ENCODE results near the gene SIRPB1. TPM values are rescaled to one million over a fixed set of nuclear protein-coding genes. Genes with fewer than 3 reads are reported as not detected.
"Not testable (repeated sequence)": the region's sequence is repeated elsewhere in the genome, so short reads cannot be mapped to it uniquely, and the experiment has no call there.

SIRPB1 gene
- total RNA-seq, 1 experiment from 2014 or later = 11.6 TPM

GRCh38 chr20:1587781-1588532 is 31.9 kb downstream of the SIRPB1 start:
- BruUV-seq (replicated peaks) = no TSS peak
- H2AFZ ChIP-seq (ENCODE audit: low read length) = no peak overlapping the region
- no peaks in the 10 kb centered on the region for H3K27me3 ChIP-seq (ENCODE audit: low read length)
- H3K4me1 ChIP-seq (ENCODE audit: insufficient read depth, low read length) = no peaks in the 10 kb centered on the region
- H3K79me2 ChIP-seq (ENCODE audit: low read length) = no peaks in the 10 kb centered on the region
- DNase-seq = no peak
- no peak overlapping the region for H3K27ac ChIP-seq (ENCODE audit: low read length)
- no peaks in the 10 kb centered on the region for H3K36me3 ChIP-seq (ENCODE audit: low read depth, low read length)
- H3K9me2 ChIP-seq (replicated peaks; ENCODE audit: low read length) = no peaks in the 10 kb centered on the region
- no peak for ATAC-seq
- H3K9ac ChIP-seq (ENCODE audit: low read length) = no peak overlapping the region
- H3F3A ChIP-seq (ENCODE audit: low read length, unreplicated experiment) = no peaks in the 10 kb centered on the region
- H3K4me3 ChIP-seq (ENCODE audit: low read length) = no peak overlapping the region
- TF ChIP-seq EZH2phosphoT487 (IDR thresholded peaks at IDR 0.05; ENCODE audit: borderline replicate concordance, low read length) (no peak), EZH2 (IDR thresholded peaks at IDR 0.05; ENCODE audit: low read length, unreplicated experiment) (no peak)
- ChIA-PET POLR2A (ENCODE audit: unreplicated experiment) (no interaction called here), CTCF (no interaction called here)
- H3K9me3 ChIP-seq (ENCODE audit: low read length) = no peaks in the 10 kb centered on the region
- no peak overlapping the region for H3K4me2 ChIP-seq (ENCODE audit: low read length)
- intact Hi-C loops (cut with micrococcal nuclease) = no loop called here
- no peaks in the 10 kb centered on the region for H4K20me1 ChIP-seq (ENCODE audit: low read length)

- Histone ChIP-seq H3K4me1 (ENCODE audit: insufficient read depth, low read length) (peaks cover 9% of the 10 kb centered on the region; the same call in 1 of the 2 replicates), H3F3A (ENCODE audit: low read length, unreplicated experiment) (no peaks in the 10 kb centered on the region), H4K20me1 (ENCODE audit: low read length) (no peaks in the 10 kb centered on the region), H3K27me3 (ENCODE audit: low read length) (no peaks in the 10 kb centered on the region), H3K36me3 (ENCODE audit: low read depth, low read length) (no peaks in the 10 kb centered on the region), H3K27ac (ENCODE audit: low read length) (no peak overlapping the region), H2AFZ (ENCODE audit: low read length) (no peak overlapping the region), H3K9ac (ENCODE audit: low read length) (no peak overlapping the region), H3K4me3 (ENCODE audit: low read length) (no peak overlapping the region), H3K79me2 (ENCODE audit: low read length) (no peaks in the 10 kb centered on the region), H3K9me2 (replicated peaks; ENCODE audit: low read length) (no peaks in the 10 kb centered on the region), H3K9me3 (ENCODE audit: low read length) (no peaks in the 10 kb centered on the region), H3K4me2 (ENCODE audit: low read length) (no peak overlapping the region)
- ChIA-PET CTCF (no interaction called here), POLR2A (ENCODE audit: unreplicated experiment) (no interaction called here)
- no TSS peak for BruUV-seq (replicated peaks)
- ATAC-seq (no peak), DNase-seq (peak; percentile 0)
- TF ChIP-seq EZH2 (IDR thresholded peaks at IDR 0.05; ENCODE audit: low read length, unreplicated experiment) (no peak), EZH2phosphoT487 (IDR thresholded peaks at IDR 0.05; ENCODE audit: borderline replicate concordance, low read length) (no peak), CTCF (conservative IDR thresholded peaks at IDR 0.05; ENCODE audit: low read depth, low read length) (no peak)
- intact Hi-C loops (cut with micrococcal nuclease) = no loop called here
Measured at GRCh38 chr20:1579488-1579887, 40.3 kb downstream of the SIRPB1 start.

GRCh38 chr20:1577906-1578305 is 41.9 kb downstream of the SIRPB1 start:
- H3K9ac ChIP-seq (ENCODE audit: low read length) = no peak overlapping the region
- CTCF ChIA-PET = no interaction called here
- no peaks in the 10 kb centered on the region for H3K9me2 ChIP-seq (replicated peaks; ENCODE audit: low read length)
- no peak overlapping the region for H2AFZ ChIP-seq (ENCODE audit: low read length)
- peaks cover 9% of the 10 kb centered on the region; the same call in 1 of the 2 replicates for H3K4me1 ChIP-seq (ENCODE audit: insufficient read depth, low read length)
- H3K4me3 ChIP-seq (ENCODE audit: low read length) = no peak overlapping the region
- no peaks in the 10 kb centered on the region for H3K79me2 ChIP-seq (ENCODE audit: low read length)
- POLR2A ChIA-PET (ENCODE audit: unreplicated experiment) = no interaction called here
- no peaks in the 10 kb centered on the region for H3K9me3 ChIP-seq (ENCODE audit: low read length)
- no TSS peak for BruUV-seq (replicated peaks)
- no peaks in the 10 kb centered on the region for H3K36me3 ChIP-seq (ENCODE audit: low read depth, low read length)
- no peaks in the 10 kb centered on the region for H4K20me1 ChIP-seq (ENCODE audit: low read length)
- no peak overlapping the region for H3K27ac ChIP-seq (ENCODE audit: low read length)
- no peak for ATAC-seq
- H3K27me3 ChIP-seq (ENCODE audit: low read length) = no peaks in the 10 kb centered on the region
- no peaks in the 10 kb centered on the region for H3F3A ChIP-seq (ENCODE audit: low read length, unreplicated experiment)
- TF ChIP-seq EZH2phosphoT487 (IDR thresholded peaks at IDR 0.05; ENCODE audit: borderline replicate concordance, low read length) = no peak
- no peak for TF ChIP-seq EZH2 (IDR thresholded peaks at IDR 0.05; ENCODE audit: low read length, unreplicated experiment)
- no peak for TF ChIP-seq CTCF (conservative IDR thresholded peaks at IDR 0.05; ENCODE audit: low read depth, low read length)
- intact Hi-C loops (cut with micrococcal nuclease) = no loop called here
- peak; percentile 1 for DNase-seq
- H3K4me2 ChIP-seq (ENCODE audit: low read length) = no peak overlapping the region

GRCh38 chr20:1577313-1577712 is 42.5 kb downstream of the SIRPB1 start:
- POLR2A ChIA-PET (ENCODE audit: unreplicated experiment); H3K79me2 ChIP-seq (ENCODE audit: low read length); H3K9me3 ChIP-seq (ENCODE audit: low read length); H3K27me3 ChIP-seq (ENCODE audit: low read length); H3K27ac ChIP-seq (ENCODE audit: low read length); CTCF ChIA-PET; H3K9me2 ChIP-seq (replicated peaks; ENCODE audit: low read length); H3K4me2 ChIP-seq (ENCODE audit: low read length); H3K4me1 ChIP-seq (ENCODE audit: insufficient read depth, low read length); H3K36me3 ChIP-seq (ENCODE audit: low read depth, low read length); H3K4me3 ChIP-seq (ENCODE audit: low read length); intact Hi-C loops (cut with micrococcal nuclease); H3K9ac ChIP-seq (ENCODE audit: low read length); H4K20me1 ChIP-seq (ENCODE audit: low read length); BruUV-seq (replicated peaks); H3F3A ChIP-seq (ENCODE audit: low read length, unreplicated experiment); H2AFZ ChIP-seq (ENCODE audit: low read length); ATAC-seq: not testable (repeated sequence)
- peak; percentile 1 for DNase-seq
